Measurements from ENCODE around the gene VMP1.

The VMP1 gene

DNA sequence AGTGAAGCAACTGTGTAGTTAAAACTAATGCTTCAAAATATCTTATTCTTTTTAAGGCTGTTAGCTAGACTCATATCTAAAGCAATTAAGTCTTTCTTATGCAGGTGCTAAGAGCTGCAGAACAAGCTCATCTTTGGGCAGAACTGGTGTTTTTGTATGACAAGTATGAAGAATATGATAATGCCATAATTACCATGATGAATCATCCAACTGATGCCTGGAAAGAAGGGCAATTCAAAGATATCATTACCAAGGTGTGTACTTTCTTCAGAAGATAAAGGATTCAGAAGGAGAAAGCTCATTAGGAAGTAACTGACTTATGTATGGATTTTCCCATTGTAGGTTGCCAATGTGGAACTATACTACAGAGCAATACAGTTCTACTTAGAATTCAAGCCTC lies 24.2 kb upstream of the VMP1 start:
- no peak overlapping the region for H3K27ac ChIP-seq (ENCODE audit: insufficient read depth, low read depth, low read length, poor library complexity, severe bottlenecking)
- H3K4me1 ChIP-seq (ENCODE audit: control insufficient read depth, insufficient read depth, low read length), result no peaks in the 10 kb centered on the region
- H3K4me3 ChIP-seq (ENCODE audit: insufficient read depth, low read depth, low read length), result no peak overlapping the region
- no peaks in the 10 kb centered on the region for H3K27me3 ChIP-seq (ENCODE audit: control insufficient read depth, insufficient read depth, low read length, poor library complexity, severe bottlenecking)
- peaks cover 64% of the 10 kb centered on the region for H3K36me3 ChIP-seq (ENCODE audit: control insufficient read depth, insufficient read depth, low read length)
- no peaks in the 10 kb centered on the region for H3K9me3 ChIP-seq (ENCODE audit: control insufficient read depth, low read length)

DNA sequence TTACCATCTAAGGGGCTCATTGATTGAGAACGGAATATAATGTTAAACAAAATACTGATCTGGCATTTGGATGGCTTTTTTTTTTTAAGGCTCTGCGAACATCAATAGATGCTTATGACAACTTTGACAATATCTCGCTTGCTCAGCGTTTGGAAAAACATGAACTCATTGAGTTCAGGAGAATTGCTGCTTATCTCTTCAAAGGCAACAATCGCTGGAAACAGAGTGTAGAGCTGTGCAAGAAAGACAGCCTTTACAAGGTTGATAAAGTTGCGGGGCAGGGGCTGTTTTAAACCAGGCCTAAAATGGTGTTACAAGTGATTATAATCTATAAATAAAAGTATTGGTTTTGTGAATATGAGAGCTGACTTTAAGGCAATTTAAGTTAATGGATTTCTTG lies 22.5 kb upstream of the VMP1 start:
- no peaks in the 10 kb centered on the region for H3K4me1 ChIP-seq (ENCODE audit: control insufficient read depth, insufficient read depth, low read length)
- WGBS, 2 experiments, result 97 to 98% methylated on average over 6 of the region's 6 CpGs
- H3K27me3 ChIP-seq (ENCODE audit: control insufficient read depth, insufficient read depth, low read length, poor library complexity, severe bottlenecking), result no peaks in the 10 kb centered on the region
- H3K9me3 ChIP-seq (ENCODE audit: control insufficient read depth, low read length), result no peaks in the 10 kb centered on the region
- no peak overlapping the region for H3K4me3 ChIP-seq (ENCODE audit: insufficient read depth, low read depth, low read length)
- H3K36me3 ChIP-seq (ENCODE audit: control insufficient read depth, insufficient read depth, low read length), result peaks cover 61% of the 10 kb centered on the region
- no peak overlapping the region for H3K27ac ChIP-seq (ENCODE audit: insufficient read depth, low read depth, low read length, poor library complexity, severe bottlenecking)

DNA sequence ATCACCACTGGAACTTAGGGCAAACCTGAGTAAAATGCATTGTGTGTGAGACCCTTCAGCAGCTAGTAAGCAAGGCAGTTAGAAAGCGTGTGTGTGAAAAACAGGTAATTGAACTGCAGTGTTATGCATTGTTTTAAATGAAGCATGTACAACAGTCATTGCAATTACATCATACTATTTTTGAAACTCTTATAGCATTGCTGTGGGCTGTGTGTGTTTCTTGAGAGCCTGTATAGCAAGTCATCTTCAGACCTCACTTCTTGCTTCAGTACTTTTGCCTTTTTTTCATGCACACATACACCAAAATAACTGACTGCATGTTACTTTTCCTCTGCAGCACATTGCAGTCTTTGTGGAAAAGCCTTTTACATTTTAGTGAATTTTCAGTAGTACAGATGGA lies 19.4 kb upstream of the VMP1 start:
- Histone ChIP-seq H3K4me3 (ENCODE audit: insufficient read depth, low read depth, low read length) (no peak overlapping the region), H3K9me3 (ENCODE audit: control insufficient read depth, low read length) (no peaks in the 10 kb centered on the region), H3K27ac (ENCODE audit: insufficient read depth, low read depth, low read length, poor library complexity, severe bottlenecking) (no peak overlapping the region), H3K27me3 (ENCODE audit: control insufficient read depth, insufficient read depth, low read length, poor library complexity, severe bottlenecking) (no peaks in the 10 kb centered on the region), H3K36me3 (ENCODE audit: control insufficient read depth, insufficient read depth, low read length) (peaks cover 38% of the 10 kb centered on the region), H3K4me1 (ENCODE audit: control insufficient read depth, insufficient read depth, low read length) (no peaks in the 10 kb centered on the region)
- 89 to 100% methylated on average over 1 of the region's 1 CpG for WGBS, 2 experiments

DNA sequence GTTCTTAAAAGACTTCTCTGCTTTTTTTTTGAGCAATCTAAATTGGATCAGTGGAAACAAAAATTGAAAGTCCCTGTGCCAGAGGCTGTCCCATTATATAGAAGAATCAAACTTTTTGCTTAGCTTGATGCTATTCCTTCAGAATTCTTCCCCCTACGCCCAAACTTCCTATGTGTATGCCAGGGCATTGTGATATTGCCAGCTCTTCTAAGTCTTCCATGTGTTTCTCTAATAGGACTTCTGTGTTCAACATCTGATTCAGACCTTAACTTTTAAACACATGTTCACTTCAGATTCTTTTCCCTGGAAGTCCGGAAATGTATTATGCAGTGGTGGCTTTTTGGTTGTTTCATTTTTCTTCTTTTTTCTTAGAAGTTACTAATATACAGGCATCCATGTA lies 19.0 kb upstream of the VMP1 start:
- H3K4me3 ChIP-seq (ENCODE audit: insufficient read depth, low read depth, low read length), result no peak overlapping the region
- H3K4me1 ChIP-seq (ENCODE audit: control insufficient read depth, insufficient read depth, low read length), result no peaks in the 10 kb centered on the region
- 85 to 96% methylated on average over 1 of the region's 2 CpGs for whole genome bisulfite sequencing, 2 experiments
- no peaks in the 10 kb centered on the region for H3K9me3 ChIP-seq (ENCODE audit: control insufficient read depth, low read length)
- H3K36me3 ChIP-seq (ENCODE audit: control insufficient read depth, insufficient read depth, low read length), result peaks cover 33% of the 10 kb centered on the region
- H3K27me3 ChIP-seq (ENCODE audit: control insufficient read depth, insufficient read depth, low read length, poor library complexity, severe bottlenecking), result no peaks in the 10 kb centered on the region
- H3K27ac ChIP-seq (ENCODE audit: insufficient read depth, low read depth, low read length, poor library complexity, severe bottlenecking), result no peak overlapping the region

GRCh38 chr17:59693582-59693981 lies 13.9 kb upstream of the VMP1 start:
- H3K27ac ChIP-seq (ENCODE audit: insufficient read depth, low read depth, low read length, poor library complexity, severe bottlenecking), result no peak overlapping the region
- WGBS, 2 experiments, result 97 to 98% methylated on average over 7 of the region's 7 CpGs
- no peak overlapping the region for H3K4me3 ChIP-seq (ENCODE audit: insufficient read depth, low read depth, low read length)
- no peaks in the 10 kb centered on the region for H3K27me3 ChIP-seq (ENCODE audit: control insufficient read depth, insufficient read depth, low read length, poor library complexity, severe bottlenecking)
- H3K4me1 ChIP-seq (ENCODE audit: control insufficient read depth, insufficient read depth, low read length), result no peaks in the 10 kb centered on the region
- no peaks in the 10 kb centered on the region for H3K9me3 ChIP-seq (ENCODE audit: control insufficient read depth, low read length)
- peaks cover 35% of the 10 kb centered on the region for H3K36me3 ChIP-seq (ENCODE audit: control insufficient read depth, insufficient read depth, low read length)

DNA sequence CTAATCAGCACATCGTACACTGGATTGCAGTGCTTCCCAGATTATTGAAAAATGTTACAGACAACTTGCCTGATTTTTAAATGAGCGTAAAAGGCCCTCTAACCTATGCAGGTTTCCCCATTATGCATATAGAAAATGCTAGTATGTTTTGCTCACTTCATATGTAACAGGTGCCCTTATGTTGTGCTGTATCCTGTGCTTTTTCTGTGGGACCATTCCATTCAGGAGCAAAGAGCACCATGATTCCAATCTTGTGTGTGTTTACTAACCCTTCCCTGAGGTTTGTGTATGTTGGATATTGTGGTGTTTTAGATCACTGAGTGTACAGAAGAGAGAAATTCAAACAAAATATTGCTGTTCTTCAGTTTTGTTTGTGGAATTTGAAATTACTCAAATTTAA lies 13.1 kb upstream of the VMP1 start:
- H3K27me3 ChIP-seq (ENCODE audit: control insufficient read depth, insufficient read depth, low read length, poor library complexity, severe bottlenecking), result no peaks in the 10 kb centered on the region
- no peaks in the 10 kb centered on the region for H3K9me3 ChIP-seq (ENCODE audit: control insufficient read depth, low read length)
- H3K4me3 ChIP-seq (ENCODE audit: insufficient read depth, low read depth, low read length), result no peak overlapping the region
- H3K4me1 ChIP-seq (ENCODE audit: control insufficient read depth, insufficient read depth, low read length), result peaks cover 5% of the 10 kb centered on the region
- 93 to 100% methylated on average over 2 of the region's 2 CpGs for WGBS, 2 experiments
- no peak overlapping the region for H3K27ac ChIP-seq (ENCODE audit: insufficient read depth, low read depth, low read length, poor library complexity, severe bottlenecking)
- H3K36me3 ChIP-seq (ENCODE audit: control insufficient read depth, insufficient read depth, low read length), result peaks cover 35% of the 10 kb centered on the region

DNA sequence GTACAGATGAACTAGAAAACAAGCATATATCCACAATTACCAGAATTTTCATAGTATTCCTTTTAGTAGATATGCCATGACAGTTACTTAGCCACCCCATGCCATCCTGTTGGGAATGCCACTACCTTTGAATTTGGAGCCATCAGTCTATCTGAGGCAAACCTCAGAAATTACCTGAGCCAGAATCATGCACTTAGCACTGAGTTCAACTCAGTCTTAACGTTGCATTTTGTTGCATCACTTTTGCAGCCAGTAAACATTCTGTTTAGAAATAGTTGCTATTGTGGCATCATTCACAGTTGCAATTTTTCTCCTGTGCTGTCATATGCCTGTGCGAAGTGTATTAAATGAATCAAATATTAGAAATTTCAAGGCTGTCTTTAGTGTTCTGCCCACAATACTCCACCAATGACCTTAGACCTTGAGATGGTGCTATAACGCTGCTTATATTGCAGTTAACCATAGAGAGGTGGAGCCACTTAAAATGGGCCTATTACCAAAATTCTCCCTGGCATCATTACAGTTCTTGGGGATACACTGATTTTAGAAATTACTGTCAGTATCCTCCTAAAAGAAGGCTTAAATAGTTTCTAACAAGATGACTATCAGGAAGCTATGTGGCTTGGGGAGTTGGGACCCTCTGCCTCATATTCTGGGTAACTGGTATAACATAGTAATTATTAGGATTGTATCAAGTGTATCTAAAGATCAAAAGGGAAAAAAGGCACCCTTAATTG lies 11.3 kb upstream of the VMP1 start:
- Histone ChIP-seq H3K4me1 (ENCODE audit: control insufficient read depth, insufficient read depth, low read length) (peaks cover 5% of the 10 kb centered on the region), H3K9me3 (ENCODE audit: control insufficient read depth, low read length) (no peaks in the 10 kb centered on the region), H3K4me3 (ENCODE audit: insufficient read depth, low read depth, low read length) (no peak overlapping the region), H3K27ac (ENCODE audit: insufficient read depth, low read depth, low read length, poor library complexity, severe bottlenecking) (no peak overlapping the region), H3K27me3 (ENCODE audit: control insufficient read depth, insufficient read depth, low read length, poor library complexity, severe bottlenecking) (no peaks in the 10 kb centered on the region), H3K36me3 (ENCODE audit: control insufficient read depth, insufficient read depth, low read length) (peaks cover 30% of the 10 kb centered on the region)
- WGBS, 2 experiments, result 94 to 97% methylated on average over 2 to 3 of the region's 3 CpGs

DNA sequence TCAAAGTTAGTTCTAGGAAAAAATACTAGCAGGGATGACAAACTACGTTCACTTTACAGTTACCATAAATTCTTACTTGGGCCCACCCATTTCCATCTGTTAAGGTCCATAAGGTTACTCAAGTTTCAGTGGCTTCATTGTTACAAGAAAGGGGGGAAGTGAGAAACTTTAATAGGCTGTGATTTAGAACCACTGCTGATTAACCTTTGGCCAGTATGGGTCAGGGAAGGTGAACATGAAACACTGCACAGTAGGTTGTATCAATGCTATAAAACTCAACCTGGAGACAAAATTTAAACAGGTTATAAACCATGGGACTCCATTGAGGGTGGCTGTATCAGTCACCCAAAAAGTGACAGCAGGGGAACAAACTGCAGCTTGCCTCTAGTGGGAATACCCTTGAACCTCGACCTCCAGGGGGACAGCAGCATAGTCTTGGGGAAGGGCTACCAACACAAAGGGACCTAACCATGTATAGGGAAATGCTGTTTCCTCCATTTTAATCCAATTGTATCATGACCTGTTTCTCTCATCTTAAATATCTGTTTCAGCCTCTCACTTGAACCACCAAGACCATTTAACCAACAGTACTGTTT lies 10.7 kb upstream of the VMP1 start:
- Histone ChIP-seq H3K4me1 (ENCODE audit: control insufficient read depth, insufficient read depth, low read length) (peaks cover 5% of the 10 kb centered on the region), H3K9me3 (ENCODE audit: control insufficient read depth, low read length) (no peaks in the 10 kb centered on the region), H3K4me3 (ENCODE audit: insufficient read depth, low read depth, low read length) (no peak overlapping the region), H3K27me3 (ENCODE audit: control insufficient read depth, insufficient read depth, low read length, poor library complexity, severe bottlenecking) (no peaks in the 10 kb centered on the region), H3K27ac (ENCODE audit: insufficient read depth, low read depth, low read length, poor library complexity, severe bottlenecking) (no peak overlapping the region), H3K36me3 (ENCODE audit: control insufficient read depth, insufficient read depth, low read length) (peaks cover 30% of the 10 kb centered on the region)
- WGBS, 2 experiments, result 94 to 97% methylated on average over 2 of the region's 2 CpGs

GRCh38 chr17:59698143-59698542 lies 9.3 kb upstream of the VMP1 start:
- H3K27me3 ChIP-seq (ENCODE audit: control insufficient read depth, insufficient read depth, low read length, poor library complexity, severe bottlenecking), result no peaks in the 10 kb centered on the region
- H3K9me3 ChIP-seq (ENCODE audit: control insufficient read depth, low read length), result no peaks in the 10 kb centered on the region
- no peak overlapping the region for H3K4me3 ChIP-seq (ENCODE audit: insufficient read depth, low read depth, low read length)
- peaks cover 5% of the 10 kb centered on the region for H3K4me1 ChIP-seq (ENCODE audit: control insufficient read depth, insufficient read depth, low read length)
- WGBS, 2 experiments, result 95 to 96% methylated on average over 4 of the region's 4 CpGs
- H3K27ac ChIP-seq (ENCODE audit: insufficient read depth, low read depth, low read length, poor library complexity, severe bottlenecking), result no peak overlapping the region
- peaks cover 30% of the 10 kb centered on the region for H3K36me3 ChIP-seq (ENCODE audit: control insufficient read depth, insufficient read depth, low read length)

DNA sequence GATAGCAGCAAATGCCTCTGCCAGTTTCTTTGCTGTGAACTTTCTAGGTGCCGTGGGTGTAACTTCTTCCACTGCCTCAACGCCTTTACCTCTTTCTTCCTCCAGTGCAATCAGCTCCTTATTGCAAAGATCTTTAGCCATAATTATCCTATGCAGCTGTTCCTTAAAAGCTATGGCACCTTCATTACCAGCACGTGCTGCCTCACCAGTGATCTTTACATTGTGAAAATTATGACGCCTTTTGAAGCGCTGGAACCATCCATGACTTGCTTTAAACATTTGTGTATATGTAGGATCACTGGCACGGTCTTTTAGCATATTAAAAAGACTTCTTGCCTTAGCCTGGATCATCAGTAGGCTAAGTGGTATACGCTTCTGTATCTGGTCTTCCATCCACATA lies 8.2 kb upstream of the VMP1 start:
- WGBS, 2 experiments, result 96 to 98% methylated on average over 7 of the region's 7 CpGs
- H3K36me3 ChIP-seq (ENCODE audit: control insufficient read depth, insufficient read depth, low read length), result peaks cover 22% of the 10 kb centered on the region
- H3K27ac ChIP-seq (ENCODE audit: insufficient read depth, low read depth, low read length, poor library complexity, severe bottlenecking), result no peak overlapping the region
- peaks cover 5% of the 10 kb centered on the region for H3K4me1 ChIP-seq (ENCODE audit: control insufficient read depth, insufficient read depth, low read length)
- no peaks in the 10 kb centered on the region for H3K9me3 ChIP-seq (ENCODE audit: control insufficient read depth, low read length)
- no peaks in the 10 kb centered on the region for H3K27me3 ChIP-seq (ENCODE audit: control insufficient read depth, insufficient read depth, low read length, poor library complexity, severe bottlenecking)
- no peak overlapping the region for H3K4me3 ChIP-seq (ENCODE audit: insufficient read depth, low read depth, low read length)
